Thoracic aorta endothelial cell (primary cell): ENCODE results near the gene SLMAP. TPM values are rescaled to one million over a fixed set of nuclear protein-coding genes. Genes with fewer than 3 reads are reported as not detected.

ENCODE experiments used
- total RNA-seq: library from RNA; depleted of rRNA; stranded (reverse); fragments of >200 nt; gene quantifications from 2 replicates; pipeline ENCODE4 v1.2.3, GENCODE V29; 2012

Gene SLMAP
- 57.2 and 77.1 TPM in 2 replicates for total RNA-seq

GRCh38 chr3:57755741-57756527, at the start of gene SLMAP:
Gene SLMAP, plus strand, starts transcription at chr3:57756309. Its CDS starts 1,343 bp downstream, at chr3:57757652.

Other genes with a start within 250 kb of the SLMAP start
- gene DNAH12, start 212.0 kb upstream of the SLMAP start, total RNA-seq = under 0.01 and 0.14 TPM in 2 replicates
- 31.3 and 36.5 TPM in 2 replicates for gene PDE12, start 200.0 kb upstream of the SLMAP start, total RNA-seq
- 309 and 386 TPM in 2 replicates for gene ARF4, start 159.0 kb upstream of the SLMAP start, total RNA-seq
- gene DENND6A, start 63.2 kb upstream of the SLMAP start, total RNA-seq = 38.9 and 60.8 TPM in 2 replicates